Measurements from ENCODE around the gene SDK2.

Gene SDK2

DNA sequence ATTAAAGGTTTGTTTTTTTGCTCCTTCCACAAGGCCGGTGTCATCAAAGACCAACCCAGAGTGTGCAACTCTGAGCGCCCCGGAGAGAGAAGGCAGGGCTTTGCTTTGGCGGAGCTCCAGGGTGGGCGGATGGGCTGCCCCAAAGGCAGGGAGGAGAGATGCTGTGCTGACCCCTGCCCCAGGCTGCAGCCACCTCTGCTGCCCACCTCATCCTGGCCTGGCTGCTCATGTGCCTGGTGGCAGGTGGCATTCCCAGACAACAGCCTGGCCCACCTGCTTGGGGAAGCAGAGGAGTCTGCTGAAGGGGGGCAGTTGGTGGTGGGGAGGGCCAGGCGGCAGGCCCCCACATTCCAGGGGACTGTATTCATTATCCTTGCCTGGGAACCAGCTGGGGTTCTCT, 122.1 kb downstream of the SDK2 start:
- H3K27ac ChIP-seq (replicated peaks), result no peak overlapping the region
- no peaks in the 10 kb centered on the region for H3K27me3 ChIP-seq (ENCODE audit: insufficient read depth, poor library complexity, severe bottlenecking)
- no peak for TF ChIP-seq REST (IDR thresholded peaks at IDR 0.05; ENCODE audit: insufficient replicate concordance, low read depth)
- TF ChIP-seq GABPA (IDR thresholded peaks at IDR 0.05; ENCODE audit: low read depth), result no peak
- no peak overlapping the region for H3K4me3 ChIP-seq (replicated peaks; ENCODE audit: insufficient read depth, low read length)
- no peak for DNase-seq (ENCODE audit: low read depth in 1 of 2, low spot score in 1 of 2)

- Histone ChIP-seq H3K27me3 (ENCODE audit: insufficient read depth, poor library complexity, severe bottlenecking) (no peaks in the 10 kb centered on the region), H3K4me3 (replicated peaks; ENCODE audit: insufficient read depth, low read length) (no peak overlapping the region), H3K27ac (replicated peaks) (no peak overlapping the region)
- no peak for TF ChIP-seq REST (IDR thresholded peaks at IDR 0.05; ENCODE audit: insufficient replicate concordance, low read depth)
- TF ChIP-seq, protein P1, sequence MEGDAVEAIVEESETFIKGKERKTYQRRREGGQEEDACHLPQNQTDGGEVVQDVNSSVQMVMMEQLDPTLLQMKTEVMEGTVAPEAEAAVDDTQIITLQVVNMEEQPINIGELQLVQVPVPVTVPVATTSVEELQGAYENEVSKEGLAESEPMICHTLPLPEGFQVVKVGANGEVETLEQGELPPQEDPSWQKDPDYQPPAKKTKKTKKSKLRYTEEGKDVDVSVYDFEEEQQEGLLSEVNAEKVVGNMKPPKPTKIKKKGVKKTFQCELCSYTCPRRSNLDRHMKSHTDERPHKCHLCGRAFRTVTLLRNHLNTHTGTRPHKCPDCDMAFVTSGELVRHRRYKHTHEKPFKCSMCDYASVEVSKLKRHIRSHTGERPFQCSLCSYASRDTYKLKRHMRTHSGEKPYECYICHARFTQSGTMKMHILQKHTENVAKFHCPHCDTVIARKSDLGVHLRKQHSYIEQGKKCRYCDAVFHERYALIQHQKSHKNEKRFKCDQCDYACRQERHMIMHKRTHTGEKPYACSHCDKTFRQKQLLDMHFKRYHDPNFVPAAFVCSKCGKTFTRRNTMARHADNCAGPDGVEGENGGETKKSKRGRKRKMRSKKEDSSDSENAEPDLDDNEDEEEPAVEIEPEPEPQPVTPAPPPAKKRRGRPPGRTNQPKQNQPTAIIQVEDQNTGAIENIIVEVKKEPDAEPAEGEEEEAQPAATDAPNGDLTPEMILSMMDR (IDR thresholded peaks at IDR 0.05; ENCODE audit: insufficient read depth, low read length), result no peak
- no peak for TF ChIP-seq POLR2AphosphoS5 (IDR thresholded peaks at IDR 0.05; ENCODE audit: low read depth)
- no peak for TF ChIP-seq SPI1 (IDR thresholded peaks at IDR 0.05; ENCODE audit: borderline replicate concordance, low read depth)
- TF ChIP-seq GABPA (IDR thresholded peaks at IDR 0.05; ENCODE audit: low read depth), result no peak
- no peak for DNase-seq (ENCODE audit: low read depth in 1 of 2, low spot score in 1 of 2)
Observed at GRCh38 chr17:73521376-73521775, 122.9 kb downstream of the SDK2 start.

- DNase-seq (ENCODE audit: low read depth in 1 of 2, low spot score in 1 of 2), result no peak
- TF ChIP-seq, protein P1 (IDR thresholded peaks at IDR 0.05; ENCODE audit: insufficient read depth, low read length), result no peak
- TF ChIP-seq REST (IDR thresholded peaks at IDR 0.05; ENCODE audit: insufficient replicate concordance, low read depth) (no peak), GABPA (IDR thresholded peaks at IDR 0.05; ENCODE audit: low read depth) (no peak), SPI1 (IDR thresholded peaks at IDR 0.05; ENCODE audit: borderline replicate concordance, low read depth) (no peak), POLR2AphosphoS5 (IDR thresholded peaks at IDR 0.05; ENCODE audit: low read depth) (no peak)
- Histone ChIP-seq H3K27me3 (ENCODE audit: insufficient read depth, poor library complexity, severe bottlenecking) (no peaks in the 10 kb centered on the region), H3K27ac (replicated peaks) (no peak overlapping the region), H3K4me3 (replicated peaks; ENCODE audit: insufficient read depth, low read length) (no peak overlapping the region)
Observed at GRCh38 chr17:73520369-73520761, 123.9 kb downstream of the SDK2 start.
